ENCODE measurements around the gene ADPRH.
"Not testable (repeated sequence)": the region's sequence is repeated elsewhere in the genome, so short reads cannot be mapped to it uniquely, and the experiment has no call there.

ADPRH gene

GRCh38 chr3:119541547-119541946 lies 37.7 kb upstream of the ADPRH start:
- DNase-seq (ENCODE audit: low read depth): no peak
- no peak overlapping the region for H3K4me3 ChIP-seq (ENCODE audit: low read length)
- TF ChIP-seq, protein P1, sequence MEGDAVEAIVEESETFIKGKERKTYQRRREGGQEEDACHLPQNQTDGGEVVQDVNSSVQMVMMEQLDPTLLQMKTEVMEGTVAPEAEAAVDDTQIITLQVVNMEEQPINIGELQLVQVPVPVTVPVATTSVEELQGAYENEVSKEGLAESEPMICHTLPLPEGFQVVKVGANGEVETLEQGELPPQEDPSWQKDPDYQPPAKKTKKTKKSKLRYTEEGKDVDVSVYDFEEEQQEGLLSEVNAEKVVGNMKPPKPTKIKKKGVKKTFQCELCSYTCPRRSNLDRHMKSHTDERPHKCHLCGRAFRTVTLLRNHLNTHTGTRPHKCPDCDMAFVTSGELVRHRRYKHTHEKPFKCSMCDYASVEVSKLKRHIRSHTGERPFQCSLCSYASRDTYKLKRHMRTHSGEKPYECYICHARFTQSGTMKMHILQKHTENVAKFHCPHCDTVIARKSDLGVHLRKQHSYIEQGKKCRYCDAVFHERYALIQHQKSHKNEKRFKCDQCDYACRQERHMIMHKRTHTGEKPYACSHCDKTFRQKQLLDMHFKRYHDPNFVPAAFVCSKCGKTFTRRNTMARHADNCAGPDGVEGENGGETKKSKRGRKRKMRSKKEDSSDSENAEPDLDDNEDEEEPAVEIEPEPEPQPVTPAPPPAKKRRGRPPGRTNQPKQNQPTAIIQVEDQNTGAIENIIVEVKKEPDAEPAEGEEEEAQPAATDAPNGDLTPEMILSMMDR (conservative IDR thresholded peaks at IDR 0.05; ENCODE audit: low read depth, low read length): no peak

- DNase-seq (ENCODE audit: low read depth): no peak
- TF ChIP-seq, protein P1 (conservative IDR thresholded peaks at IDR 0.05; ENCODE audit: low read depth, low read length): no peak
- H3K4me3 ChIP-seq (ENCODE audit: low read length): no peak overlapping the region
These were observed 37.0 kb upstream of the ADPRH start for GRCh38 chr3:119542168-119542767.

- TF ChIP-seq, protein P1 (conservative IDR thresholded peaks at IDR 0.05; ENCODE audit: low read depth, low read length): no peak
- no peak for DNase-seq (ENCODE audit: low read depth)
- H3K4me3 ChIP-seq (ENCODE audit: low read length): no peak overlapping the region
These were observed 36.1 kb upstream of the ADPRH start for GRCh38 chr3:119543147-119543546.

- TF ChIP-seq, protein P1 (conservative IDR thresholded peaks at IDR 0.05; ENCODE audit: low read depth, low read length): no peak
- no peak for DNase-seq (ENCODE audit: low read depth)
- no peak overlapping the region for H3K4me3 ChIP-seq (ENCODE audit: low read length)
These were observed 32.1 kb upstream of the ADPRH start for GRCh38 chr3:119547227-119547626.

DNA sequence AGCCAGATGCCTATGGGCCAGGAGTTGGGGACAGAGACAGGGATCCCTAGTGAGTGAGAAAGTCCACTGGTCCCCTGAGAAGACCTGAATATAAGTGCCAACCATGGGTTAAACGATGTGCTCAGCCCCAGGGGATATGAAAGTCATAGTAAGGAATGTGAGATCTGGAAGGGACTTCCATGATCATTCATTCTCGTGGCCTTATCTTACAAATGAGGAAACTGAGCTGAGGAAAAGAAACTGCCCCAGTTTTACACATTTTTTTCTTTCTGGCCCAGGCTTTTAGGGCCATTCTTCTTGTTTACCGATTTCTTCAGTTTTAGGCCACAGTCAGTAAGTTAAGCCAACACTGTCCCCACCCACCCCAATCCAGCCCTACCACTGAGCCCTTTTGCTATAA lies 31.0 kb upstream of the ADPRH start:
- no peak overlapping the region for H3K4me3 ChIP-seq (ENCODE audit: low read length)
- DNase-seq (ENCODE audit: low read depth): no peak
- TF ChIP-seq, protein P1 (conservative IDR thresholded peaks at IDR 0.05; ENCODE audit: low read depth, low read length): no peak

DNA sequence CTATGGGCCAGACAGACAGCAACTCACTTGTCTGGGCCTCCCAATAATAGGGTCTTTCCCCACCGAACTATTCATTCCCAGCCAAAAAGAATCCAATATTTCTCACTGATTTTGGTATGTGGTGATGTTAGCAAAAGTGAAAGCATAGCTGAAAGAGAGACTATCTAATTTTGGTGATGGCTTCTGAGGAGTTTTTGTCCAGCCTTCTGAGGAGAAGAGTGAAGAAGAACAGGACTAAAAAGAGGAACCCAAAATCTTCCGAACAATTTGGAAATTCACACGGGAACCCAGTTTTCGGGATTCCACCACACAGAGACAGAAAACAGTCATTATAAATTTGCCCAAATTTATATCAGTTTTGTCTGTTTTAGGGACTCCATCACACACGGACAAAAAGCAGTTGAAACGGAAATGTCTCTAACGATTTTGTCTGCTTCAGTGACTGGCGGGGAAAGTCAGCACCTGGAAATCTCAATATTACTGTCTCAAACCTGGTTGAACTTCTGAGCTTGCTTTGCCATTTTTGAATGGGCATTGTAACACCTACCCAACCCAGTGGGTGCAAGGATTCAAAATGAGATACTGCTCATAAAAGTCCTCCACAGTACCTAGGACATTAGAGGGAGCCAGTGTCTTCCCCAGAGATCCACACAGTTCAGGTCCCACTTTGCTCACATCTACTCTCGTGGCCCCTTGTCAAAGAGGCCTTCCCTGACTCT lies 28.9 kb upstream of the ADPRH start:
- DNase-seq (ENCODE audit: low read depth): no peak
- TF ChIP-seq, protein P1 (conservative IDR thresholded peaks at IDR 0.05; ENCODE audit: low read depth, low read length): no peak
- H3K4me3 ChIP-seq (ENCODE audit: low read length): no peak overlapping the region

DNA sequence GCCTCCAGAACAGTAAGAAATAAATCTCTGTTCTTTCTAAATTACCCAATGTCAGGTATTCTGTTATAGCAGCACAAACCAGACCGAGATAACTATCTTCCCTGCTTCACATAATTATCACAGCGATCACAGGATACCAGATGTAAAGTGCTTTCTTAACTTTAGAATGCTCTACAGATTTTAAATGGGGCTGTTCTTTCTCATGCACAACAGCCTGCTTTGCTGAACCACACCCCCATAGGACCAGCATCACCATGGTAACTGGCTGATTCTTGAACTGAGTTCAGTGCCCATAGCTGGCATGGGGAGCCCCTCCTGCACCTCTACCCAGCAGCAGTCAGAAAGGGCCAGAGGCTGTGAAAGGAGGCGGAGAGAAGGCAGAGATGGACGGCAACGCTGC lies 27.7 kb upstream of the ADPRH start:
- DNase-seq (ENCODE audit: low read depth): no peak
- no peak overlapping the region for H3K4me3 ChIP-seq (ENCODE audit: low read length)
- TF ChIP-seq, protein P1 (conservative IDR thresholded peaks at IDR 0.05; ENCODE audit: low read depth, low read length): no peak

- H3K4me3 ChIP-seq (ENCODE audit: low read length); DNase-seq (ENCODE audit: low read depth): not testable (repeated sequence)
These were observed 26.4 kb upstream of the ADPRH start for GRCh38 chr3:119552928-119553327.
